CD8-positive, alpha-beta memory T cell (primary cell): ENCODE measurements around the gene SPDYE16. TPM values are rescaled to one million over a fixed set of nuclear protein-coding genes. Genes with fewer than 3 reads are reported as not detected.
"Not testable (repeated sequence)": the region's sequence is repeated elsewhere in the genome, so short reads cannot be mapped to it uniquely, and the experiment has no call there.

Experiments used
- CTCF ChIA-PET: fragments of 350-600 bp; sonication (Branson Sonifier 250); formaldehyde crosslinking; loops from one replicate; lab custom pipeline; 2021; ENCODE audit warnings: antibody characterized with exemption; lab: Charles Lee
- POLR2A ChIA-PET: fragments of 350-600 bp; sonication (Branson Sonifier 250); formaldehyde crosslinking; loops from one replicate; lab custom pipeline; 2021; ENCODE audit warnings: antibody characterized with exemption; lab: Charles Lee
- DNase-seq, 5 donors: peaks; one replicate each; pipeline versions ENCODE4 v3.0.0 to v3.0.0-alpha.2; 2020 to 2022; ENCODE audit warnings: mixed read lengths in 1 of 5
- H3K27ac ChIP-seq: one replicate; pipeline ENCODE4 v1.7.0; 2013; ENCODE audit warnings: low read depth, mild to moderate bottlenecking, low read length, moderate library complexity
- H3K27me3 ChIP-seq: 2 replicates; pipeline ENCODE4 v1.7.0; 2013; ENCODE audit warnings: low read length, mild to moderate bottlenecking; ENCODE audit not compliant: insufficient read depth, poor library complexity, severe bottlenecking
- H3K36me3 ChIP-seq: 2 replicates; pipeline ENCODE4 v1.7.0; 2013; ENCODE audit warnings: mild to moderate bottlenecking, low read length, moderate library complexity; ENCODE audit not compliant: insufficient read depth
- H3K4me1 ChIP-seq: 2 replicates; pipeline ENCODE4 v1.7.0; 2013; ENCODE audit warnings: mild to moderate bottlenecking, low read length, moderate library complexity; ENCODE audit not compliant: insufficient read depth
- H3K4me3 ChIP-seq: 2 replicates; pipeline ENCODE4 v1.7.0; 2013; ENCODE audit warnings: mild to moderate bottlenecking, low read length
- H3K9me3 ChIP-seq: 2 replicates; pipeline ENCODE4 v1.7.0; 2013; ENCODE audit warnings: mild to moderate bottlenecking, low read length
- H3K27ac Mint-ChIP-seq, 8 donors: one replicate each; pipeline ENCODE4 v1.8.0; 2020 to 2021; ENCODE audit warnings: mixed read lengths in 8 of 8, mild to moderate bottlenecking in 6 of 8, inconsistent platforms in 3 of 8, moderate library complexity in 3 of 8
- H3K27me3 Mint-ChIP-seq, 2 donors: one replicate each; pipeline ENCODE4 v1.8.0; 2020 to 2021; ENCODE audit warnings: mixed read lengths in 2 of 2, mild to moderate bottlenecking in 1 of 2, moderate library complexity in 1 of 2
- H3K36me3 Mint-ChIP-seq, 3 donors: one replicate each; pipeline ENCODE4 v1.8.0; 2020 to 2021; ENCODE audit warnings: mixed read lengths in 3 of 3, inconsistent platforms in 1 of 3, mild to moderate bottlenecking in 1 of 3
- H3K4me1 Mint-ChIP-seq, 3 donors: one replicate each; pipeline ENCODE4 v1.8.0; 2020 to 2021; ENCODE audit warnings: mixed read lengths in 3 of 3, inconsistent platforms in 1 of 3, mild to moderate bottlenecking in 1 of 3
- H3K4me3 Mint-ChIP-seq, 7 donors: one replicate each; pipeline ENCODE4 v1.8.0; 2020 to 2021; ENCODE audit warnings: mixed read lengths in 7 of 7, mild to moderate bottlenecking in 6 of 7, moderate library complexity in 4 of 7, inconsistent platforms in 2 of 7
- H3K9me3 Mint-ChIP-seq, 5 donors: one replicate each; pipeline ENCODE4 v1.8.0; 2020 to 2022; ENCODE audit warnings: mixed read lengths in 5 of 5, mild to moderate bottlenecking in 3 of 5, moderate library complexity in 2 of 5, inconsistent platforms in 1 of 5
- polyA plus RNA-seq: library from polyadenylated mRNA; unstranded; fragments of 300-500 nt; fragmentation: Illumina TruSeq; gene quantifications from one replicate; pipeline ENCODE4 v1.2.3, GENCODE V29; 2021
- total RNA-seq, 2 experiments: library from RNA; stranded (reverse); gene quantifications; one replicate each; pipeline ENCODE4 v1.2.3, GENCODE V29; 2021

Gene SPDYE16
- total and polyA plus RNA-seq, 3 experiments from 2014 or later, result 0.13 to 0.42 (median 0.20) TPM

DNA sequence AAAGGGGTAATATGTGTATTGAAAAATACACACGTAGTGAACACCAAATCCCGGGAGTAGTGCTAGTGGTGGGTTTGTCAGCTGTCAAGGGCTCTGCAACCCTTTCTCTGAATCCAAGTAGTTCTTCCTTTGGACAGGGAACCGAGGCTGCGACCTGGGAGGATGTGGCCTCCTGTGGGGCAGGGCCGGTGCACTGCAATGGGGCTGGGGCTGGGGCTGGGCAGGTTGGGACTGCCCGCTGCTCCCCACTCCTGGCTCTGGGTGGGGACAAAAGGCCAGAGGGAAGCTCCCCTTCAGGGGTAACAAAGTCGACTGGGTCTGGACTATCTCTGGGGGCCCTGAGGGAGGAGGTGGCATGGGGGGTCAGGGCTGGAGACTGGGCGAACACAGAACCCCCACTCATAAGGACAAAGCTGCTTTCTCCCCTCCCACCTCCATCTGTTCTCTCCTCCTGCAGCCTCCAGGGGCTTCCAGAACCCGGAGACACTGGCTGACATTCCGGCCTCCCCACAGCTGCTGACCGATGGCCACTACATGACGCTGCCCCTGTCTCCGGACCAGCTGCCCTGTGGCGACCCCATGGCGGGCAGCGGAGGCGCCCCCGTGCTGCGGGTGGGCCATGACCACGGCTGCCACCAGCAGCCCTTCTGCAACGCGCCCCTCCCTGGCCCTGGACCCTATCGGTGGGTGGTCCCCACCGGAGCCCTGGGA, 31.7 kb downstream of the SPDYE16 start:
- H3K4me1 Mint-ChIP-seq, H3K36me3 Mint-ChIP-seq, H3K27me3 ChIP-seq, H3K36me3 ChIP-seq, H3K9me3 ChIP-seq, H3K27ac Mint-ChIP-seq, H3K4me3 Mint-ChIP-seq, DNase-seq, H3K4me3 ChIP-seq, H3K4me1 ChIP-seq, H3K27ac ChIP-seq, CTCF ChIA-PET, H3K9me3 Mint-ChIP-seq, POLR2A ChIA-PET, H3K27me3 Mint-ChIP-seq: not testable (repeated sequence)

DNA sequence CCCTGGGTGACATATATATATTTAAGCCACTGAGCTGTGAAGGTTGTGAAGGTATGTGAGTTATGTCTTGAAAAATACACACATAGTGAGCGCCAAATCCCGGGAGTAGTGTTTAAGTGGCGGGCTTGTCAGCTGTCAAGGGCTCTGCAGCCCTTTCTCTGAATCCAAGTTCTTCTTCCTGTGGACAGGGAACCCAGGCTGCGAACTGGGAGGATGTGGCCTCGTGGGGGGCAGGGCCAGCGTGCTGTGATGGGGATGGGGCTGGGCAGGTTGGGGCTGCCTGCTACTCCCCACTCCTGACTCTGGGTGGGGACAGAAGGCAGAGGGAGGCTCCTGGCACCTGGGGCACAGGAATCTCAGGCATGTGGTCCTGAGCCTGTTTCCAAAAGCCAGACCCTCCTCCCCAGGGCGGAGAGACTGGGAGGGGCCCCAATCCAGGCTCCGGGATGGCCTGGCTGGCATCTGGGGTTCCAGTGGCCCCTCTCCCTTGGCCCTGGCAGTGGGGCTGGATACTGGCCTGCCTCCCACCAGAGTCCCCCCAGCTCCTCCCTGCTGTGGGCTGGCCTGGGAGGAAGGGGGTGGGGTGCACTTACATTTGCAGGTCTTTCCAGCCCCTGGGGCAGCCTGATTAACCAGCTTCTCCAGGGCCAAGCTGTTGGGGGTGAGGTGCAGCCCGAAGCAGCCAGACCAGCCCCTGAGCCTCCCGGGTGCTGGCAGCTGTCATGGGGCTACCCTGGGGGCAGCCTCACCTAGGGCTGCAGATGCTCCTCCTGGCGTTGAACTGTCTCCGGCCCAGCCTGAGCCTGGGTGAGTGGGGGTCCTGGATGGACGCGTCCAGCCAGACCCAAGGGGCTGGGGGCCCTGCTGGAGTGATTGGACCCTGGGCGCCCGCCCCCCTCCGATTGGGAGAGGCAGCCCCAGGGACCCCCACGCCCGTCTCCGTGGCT, 32.9 kb downstream of the SPDYE16 start, which contains the start of gene UPK3B:
Gene UPK3B, plus strand, starts transcription at position 622 of the 947 bp plus-strand sequence. Its CDS starts 101 bp downstream, at position 723.
- peaks cover 0 to 10% (median 3%) of the 10 kb centered on the region in 3 donors for H3K36me3 Mint-ChIP-seq
- no peak within 1 kb of the TSS for H3K4me3 Mint-ChIP-seq
- peaks cover 0 to 3% of the 10 kb centered on the region in 2 donors for H3K27me3 Mint-ChIP-seq
- ChIA-PET POLR2A (no interaction called here), CTCF (no interaction called here)
- H3K9me3 ChIP-seq, result no peaks in the 10 kb centered on the region
- H3K4me1 Mint-ChIP-seq, result no peaks in the 10 kb centered on the region
- no peaks in the 10 kb centered on the region for H3K9me3 Mint-ChIP-seq
- no peak for DNase-seq
- peak within 1 kb of the TSS in 1 of 8 donors; percentile 38 for H3K27ac Mint-ChIP-seq
- no peak within 1 kb of the TSS for H3K27ac ChIP-seq
- H3K4me3 ChIP-seq, result no peak within 1 kb of the TSS
- H3K27me3 ChIP-seq, result no peaks in the 10 kb centered on the region
- no peaks in the 10 kb centered on the region for H3K4me1 ChIP-seq
- no peaks in the 10 kb centered on the region for H3K36me3 ChIP-seq

DNA sequence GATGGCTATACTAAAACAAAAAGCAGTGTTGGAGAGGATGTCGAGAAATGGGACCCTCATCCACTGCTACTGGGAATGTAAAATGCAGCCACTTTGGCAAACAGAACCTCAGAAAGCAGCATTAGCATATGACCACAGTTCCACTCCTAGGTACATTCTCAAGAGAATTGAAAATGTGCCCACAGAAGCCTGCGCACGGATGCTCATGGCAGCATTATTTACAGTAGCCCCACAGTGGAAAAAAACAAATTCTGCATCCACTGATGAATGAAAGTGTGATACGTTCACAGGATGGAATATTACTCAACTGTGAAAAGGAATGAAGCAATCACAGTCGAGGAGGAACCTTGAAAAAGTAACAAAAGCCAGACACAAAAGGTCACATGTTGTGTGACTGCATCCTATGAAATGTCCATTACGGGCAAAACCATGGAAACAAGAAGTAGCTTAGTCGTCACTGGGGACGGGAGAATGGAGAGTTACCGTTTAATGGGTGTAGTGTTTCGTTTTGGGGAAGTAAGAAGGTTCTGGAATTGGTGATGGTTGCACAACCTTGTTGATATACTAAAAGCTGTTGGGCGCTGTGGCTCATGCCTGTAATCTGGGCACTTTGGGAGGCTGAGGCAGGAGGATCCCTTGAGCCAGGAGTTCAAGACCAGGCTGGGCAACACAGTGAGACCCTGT, 35.2 kb downstream of the SPDYE16 start:
- H3K9me3 ChIP-seq, result no peaks in the 10 kb centered on the region
- Mint-ChIP-seq H3K36me3 (peaks cover 0 to 19% (median 3%) of the 10 kb centered on the region in 3 donors), H3K4me1 (no peaks in the 10 kb centered on the region), H3K27ac (no peak overlapping the region), H3K4me3 (no peak overlapping the region), H3K27me3 (peaks cover 0 to 1% of the 10 kb centered on the region in 2 donors), H3K9me3 (no peaks in the 10 kb centered on the region)
- no peak overlapping the region for H3K4me3 ChIP-seq
- no peak for DNase-seq
- no peak overlapping the region for H3K27ac ChIP-seq
- CTCF ChIA-PET, result no interaction called here
- no peaks in the 10 kb centered on the region for H3K27me3 ChIP-seq
- H3K4me1 ChIP-seq, result no peaks in the 10 kb centered on the region
- POLR2A ChIA-PET, result no interaction called here
- H3K36me3 ChIP-seq, result no peaks in the 10 kb centered on the region

DNA sequence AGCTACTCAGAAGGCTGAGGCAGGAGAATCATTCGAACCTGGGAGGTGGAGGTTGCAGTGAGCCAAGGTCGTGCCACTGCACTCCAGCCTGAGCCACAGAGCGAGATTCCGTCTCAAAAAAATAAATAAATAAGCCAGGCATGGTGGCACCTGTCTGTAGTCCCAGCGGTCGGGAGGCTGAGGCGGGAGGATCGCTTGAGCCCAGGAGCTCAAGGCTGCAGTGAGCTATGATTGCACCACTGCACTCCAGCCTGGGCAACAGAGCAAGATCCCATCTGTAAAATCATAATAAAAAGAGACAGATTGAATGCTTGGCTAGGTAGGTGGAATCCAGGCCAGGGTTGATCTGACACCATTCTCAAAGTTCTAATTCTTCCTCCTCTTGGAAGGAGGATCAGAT, 36.5 kb downstream of the SPDYE16 start:
- H3K27me3 ChIP-seq, H3K4me3 ChIP-seq, H3K9me3 ChIP-seq, H3K9me3 Mint-ChIP-seq, H3K4me1 ChIP-seq, DNase-seq, H3K27me3 Mint-ChIP-seq, H3K27ac ChIP-seq, H3K4me3 Mint-ChIP-seq, H3K36me3 ChIP-seq, H3K4me1 Mint-ChIP-seq, CTCF ChIA-PET: not testable (repeated sequence)
- Mint-ChIP-seq H3K36me3 (peaks cover 0 to 27% (median 3%) of the 10 kb centered on the region in 3 donors), H3K27ac (peak overlapping the region in 2 of 8 donors; percentile 69 to 81)
- POLR2A ChIA-PET, result interaction anchor here (0.6 kb wide), 1 partner anchor 1029 kb away, joined by 5 read pairs; no protein-coding TSS in a partner anchor

DNA sequence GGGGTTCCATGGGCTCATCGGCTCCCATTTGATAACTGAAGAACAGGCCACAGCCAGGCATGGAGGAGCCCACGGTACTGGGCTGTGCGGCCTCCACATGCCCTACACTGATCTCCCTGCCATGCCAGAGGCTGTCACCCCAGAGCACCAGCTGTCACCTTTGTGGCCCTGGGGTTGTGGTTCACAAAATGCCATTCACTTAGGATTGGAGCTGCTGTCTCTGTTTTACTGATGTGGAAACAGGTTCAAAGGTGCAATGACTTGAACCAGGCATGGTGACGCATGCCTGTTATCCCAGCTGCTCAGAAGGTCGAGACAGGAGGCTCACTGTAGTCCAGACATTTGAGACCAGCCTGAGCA, 37.0 kb downstream of the SPDYE16 start:
- no peaks in the 10 kb centered on the region for H3K4me1 Mint-ChIP-seq
- peaks cover 0 to 1% of the 10 kb centered on the region in 2 donors for H3K27me3 Mint-ChIP-seq
- no peaks in the 10 kb centered on the region for H3K9me3 Mint-ChIP-seq
- no peak for DNase-seq
- POLR2A ChIA-PET, result interaction anchor here (0.6 kb wide), 1 partner anchor 1030 kb away, joined by 5 read pairs; no protein-coding TSS in a partner anchor
- peak overlapping the region in 1 of 8 donors; percentile 63 for H3K27ac Mint-ChIP-seq
- CTCF ChIA-PET, result no interaction called here
- H3K36me3 ChIP-seq, result no peaks in the 10 kb centered on the region
- no peak overlapping the region for H3K27ac ChIP-seq
- no peaks in the 10 kb centered on the region for H3K4me1 ChIP-seq
- H3K4me3 Mint-ChIP-seq, result no peak overlapping the region
- H3K36me3 Mint-ChIP-seq, result peaks cover 0 to 30% (median 3%) of the 10 kb centered on the region in 3 donors
- no peak overlapping the region for H3K4me3 ChIP-seq
- H3K9me3 ChIP-seq, result no peaks in the 10 kb centered on the region
- H3K27me3 ChIP-seq, result no peaks in the 10 kb centered on the region

DNA sequence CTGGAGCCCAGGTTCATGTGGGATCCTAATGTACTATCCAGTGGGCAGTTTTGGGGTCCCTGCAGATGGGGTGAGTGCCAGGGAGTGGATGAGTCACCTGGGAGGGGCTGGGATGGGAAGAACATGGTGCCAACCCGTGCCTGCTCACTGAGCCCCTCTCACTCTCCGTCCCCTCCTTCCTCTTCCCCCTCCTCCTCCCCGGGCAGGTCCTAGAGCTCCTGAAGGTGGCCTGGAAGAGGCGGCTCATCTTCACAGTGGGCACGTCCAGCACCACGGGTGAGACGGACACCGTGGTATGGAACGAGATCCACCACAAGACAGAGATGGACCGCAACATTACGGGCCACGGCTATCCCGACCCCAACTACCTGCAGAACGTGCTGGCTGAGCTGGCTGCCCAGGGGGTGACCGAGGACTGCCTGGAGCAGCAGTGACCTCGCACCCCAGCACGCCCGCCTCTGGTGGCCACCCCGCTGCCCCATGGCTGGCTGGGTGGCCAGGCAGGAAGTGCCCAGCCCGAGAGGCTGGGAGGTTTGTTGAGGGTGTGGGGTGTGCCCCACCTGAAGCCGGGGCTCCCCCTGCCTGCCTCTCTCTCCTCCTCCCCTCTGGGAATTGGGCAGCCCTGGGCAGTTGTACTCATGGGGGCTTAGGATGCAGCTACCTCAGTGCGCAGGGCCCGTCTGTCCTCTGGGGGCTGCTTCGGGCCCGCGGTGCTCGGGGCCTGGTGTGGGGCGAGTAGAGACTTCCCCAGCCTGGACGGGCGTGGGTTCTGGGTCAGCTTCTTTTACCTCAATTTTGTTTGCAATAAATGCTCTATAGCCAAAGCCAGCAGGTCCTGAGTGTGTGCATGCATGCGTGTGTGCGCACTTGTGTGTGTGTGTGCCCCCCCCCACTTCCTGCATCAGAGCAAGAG, 37.7 kb downstream of the SPDYE16 start:
- H3K27ac Mint-ChIP-seq, result no peak overlapping the region
- DNase-seq, result no peak
- Histone ChIP-seq H3K36me3 (no peaks in the 10 kb centered on the region), H3K4me1 (no peaks in the 10 kb centered on the region), H3K9me3 (no peaks in the 10 kb centered on the region), H3K27me3 (no peaks in the 10 kb centered on the region), H3K27ac (no peak overlapping the region), H3K4me3 (no peak overlapping the region)
- H3K4me1 Mint-ChIP-seq, result no peaks in the 10 kb centered on the region
- POLR2A ChIA-PET, result no interaction called here
- H3K4me3 Mint-ChIP-seq, result no peak overlapping the region
- H3K9me3 Mint-ChIP-seq, result no peaks in the 10 kb centered on the region
- peaks cover 0 to 1% of the 10 kb centered on the region in 2 donors for H3K27me3 Mint-ChIP-seq
- CTCF ChIA-PET, result no interaction called here
- peaks cover 0 to 33% (median 3%) of the 10 kb centered on the region in 3 donors for H3K36me3 Mint-ChIP-seq

DNA sequence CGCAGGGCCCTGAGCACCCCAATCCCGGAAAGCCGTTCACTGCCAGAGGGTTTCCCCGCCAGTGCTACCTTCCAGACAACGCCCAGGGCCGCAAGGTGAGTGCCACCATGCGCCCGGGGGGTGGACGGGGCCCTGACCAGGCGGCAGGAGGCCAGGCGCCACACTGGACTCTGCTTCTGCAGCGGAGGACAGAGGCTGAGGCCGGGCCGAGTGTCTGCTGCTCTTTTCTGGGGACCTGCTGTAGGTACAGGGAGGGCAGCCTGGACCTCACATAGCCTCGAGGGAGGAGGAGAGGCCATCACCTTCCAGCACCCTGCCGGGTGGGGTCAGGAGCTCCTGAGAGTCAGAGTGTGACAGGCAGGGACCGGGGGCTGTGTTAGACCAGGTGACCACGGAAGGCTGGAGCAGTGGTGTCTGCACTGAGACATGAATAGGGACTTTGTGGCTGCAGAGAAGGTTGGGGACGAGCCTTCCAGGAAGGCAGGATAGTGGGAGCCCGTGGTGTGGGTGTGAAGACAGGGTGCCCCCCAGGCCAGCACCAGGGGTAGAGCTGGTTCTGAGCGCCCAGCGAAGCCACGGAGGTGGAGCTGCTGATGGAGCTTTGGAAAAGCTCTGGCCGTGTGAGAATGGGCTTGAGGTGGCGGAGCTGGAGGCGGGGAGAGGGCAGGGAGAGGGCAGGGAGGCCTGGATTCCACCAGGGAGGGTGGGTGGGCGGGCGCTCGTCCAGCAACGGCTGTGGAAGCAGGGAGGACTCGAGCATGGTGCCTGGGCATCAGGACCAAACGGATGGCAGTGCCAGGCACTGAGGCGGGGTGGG, 38.5 kb downstream of the SPDYE16 start:
- H3K27ac ChIP-seq, H3K9me3 ChIP-seq, DNase-seq, H3K27me3 Mint-ChIP-seq, H3K4me1 Mint-ChIP-seq, H3K36me3 ChIP-seq, H3K4me3 ChIP-seq, H3K27me3 ChIP-seq, H3K4me1 ChIP-seq, POLR2A ChIA-PET, H3K9me3 Mint-ChIP-seq, CTCF ChIA-PET, H3K4me3 Mint-ChIP-seq: not testable (repeated sequence)
- H3K27ac Mint-ChIP-seq, result peak overlapping the region in 1 of 8 donors; percentile 27
- peaks cover 0 to 36% (median 3%) of the 10 kb centered on the region in 3 donors for H3K36me3 Mint-ChIP-seq
